T-cell (primary cell): ENCODE results near the gene ITPR2. TPM values are rescaled to one million over a fixed set of nuclear protein-coding genes. Genes with fewer than 3 reads are reported as not detected.
"Not testable (repeated sequence)": the region's sequence is repeated elsewhere in the genome, so short reads cannot be mapped to it uniquely, and the experiment has no call there.

Source experiments
- ATAC-seq, 4 experiments: fragments of 200-7000 bp in 3 of 4; fragments of 150-1000 bp in 1 of 4; cut with Tn5 transposase; replicated peaks in 1 of 4; 1 replicate in 3 of 4; 2 replicates in 1 of 4; pipeline ENCODE4 v1.10.0; 2021; ENCODE audit warnings: moderate library complexity in 3 of 4, mild to moderate bottlenecking in 2 of 4, moderate number of reproducible peaks in 1 of 4
- CTCF ChIA-PET, 2 donors: fragments of 300-600 bp; sonication (Branson Sonifier 250); formaldehyde crosslinking; loops; one replicate each; lab custom pipeline; 2022; ENCODE audit warnings: antibody characterized with exemption in 2 of 2; lab: Charles Lee
- POLR2A ChIA-PET, 2 donors: fragments of 300-600 bp; sonication (Branson Sonifier 250); formaldehyde crosslinking; loops; one replicate each; lab custom pipeline; 2022; ENCODE audit warnings: antibody characterized with exemption in 2 of 2; lab: Charles Lee
- DNase-seq, 35 experiments: peaks; one replicate each; pipeline versions ENCODE4 v3.0.0 to v3.0.0-alpha.2; 2013 to 2023
- H3K27ac ChIP-seq: one replicate; pipeline ENCODE4 v1.5.1; 2013; ENCODE audit warnings: low read length
- H3K27me3 ChIP-seq, 2 experiments: replicated peaks in 1 of 2; 1 replicate in 1 of 2; 2 replicates in 1 of 2; pipeline versions ENCODE4 v1.6.1 to v1.7.0; 2013; ENCODE audit warnings: low read length in 1 of 2, mixed read lengths in 1 of 2; ENCODE audit not compliant: control insufficient read depth in 2 of 2, insufficient read depth in 2 of 2; ENCODE audit errors: extremely low read depth in 1 of 2
- H3K36me3 ChIP-seq, 2 donors: 1 replicate in 1 of 2; 2 replicates in 1 of 2; pipeline versions ENCODE4 v1.6.1 to v1.7.0; 2013; ENCODE audit warnings: low read length in 1 of 2; ENCODE audit not compliant: control insufficient read depth in 2 of 2, insufficient read depth in 1 of 2; ENCODE audit errors: extremely low read depth in 1 of 2
- H3K4me1 ChIP-seq, 2 experiments: 1 replicate in 1 of 2; 2 replicates in 1 of 2; pipeline versions ENCODE4 v1.6.1 to v1.7.0; 2013; ENCODE audit warnings: low read length in 2 of 2, mixed read lengths in 1 of 2; ENCODE audit not compliant: insufficient read depth in 2 of 2, control insufficient read depth in 1 of 2; ENCODE audit errors: extremely low read depth in 1 of 2
- H3K4me3 ChIP-seq, 2 donors: 1 replicate in 1 of 2; 2 replicates in 1 of 2; pipeline versions ENCODE4 v1.5.1 to v1.7.0; 2013; ENCODE audit warnings: mild to moderate bottlenecking in 2 of 2, low read length in 1 of 2, moderate library complexity in 1 of 2; ENCODE audit not compliant: control insufficient read depth in 1 of 2; ENCODE audit errors: extremely low read depth in 1 of 2
- H3K9me3 ChIP-seq: 2 replicates; pipeline ENCODE4 v1.7.0; 2013
- H3K27ac Mint-ChIP-seq, 2 donors: one replicate each; pipeline ENCODE4 v1.8.0; 2020 to 2021; ENCODE audit warnings: mild to moderate bottlenecking in 2 of 2, mixed read lengths in 2 of 2
- H3K27me3 Mint-ChIP-seq, 2 donors: one replicate each; pipeline ENCODE4 v1.8.0; 2021 to 2022; ENCODE audit warnings: mixed read lengths in 2 of 2
- H3K36me3 Mint-ChIP-seq: one replicate; pipeline ENCODE4 v1.8.0; 2021; ENCODE audit warnings: mixed read lengths
- H3K4me1 Mint-ChIP-seq, 3 donors: one replicate each; pipeline ENCODE4 v1.8.0; 2020 to 2022; ENCODE audit warnings: mixed read lengths in 3 of 3, mild to moderate bottlenecking in 1 of 3
- H3K4me3 Mint-ChIP-seq, 3 donors: one replicate each; pipeline ENCODE4 v1.8.0; 2020 to 2022; ENCODE audit warnings: mild to moderate bottlenecking in 3 of 3, mixed read lengths in 3 of 3, moderate library complexity in 3 of 3
- H3K9me3 Mint-ChIP-seq, 3 donors: one replicate each; pipeline ENCODE4 v1.8.0; 2020 to 2022; ENCODE audit warnings: mixed read lengths in 3 of 3
- WGBS: methylation state at CpG from one replicate; pipeline ENCODE4 v1.1.5; 2013; ENCODE audit warnings: missing lambda C conversion rate; ENCODE audit not compliant: insufficient coverage; 5-methylcytosine and 5-hydroxymethylcytosine counted together
- total RNA-seq, 35 experiments: library from RNA in 6 of 35; stranded (reverse) in 6 of 35; fragments of 120-200 nt in 1 of 35; gene quantifications; one replicate each; pipeline versions ENCODE4 v1.2.1 to v1.2.4 and lab custom pipeline; 2013 to 2026

The ITPR2 gene
- total RNA-seq, 5 donors from 2014 or later (not counting 1 experiment from before 2014, with no cell fraction given), result 38.8 to 52.5 (median 44.5) TPM

DNA sequence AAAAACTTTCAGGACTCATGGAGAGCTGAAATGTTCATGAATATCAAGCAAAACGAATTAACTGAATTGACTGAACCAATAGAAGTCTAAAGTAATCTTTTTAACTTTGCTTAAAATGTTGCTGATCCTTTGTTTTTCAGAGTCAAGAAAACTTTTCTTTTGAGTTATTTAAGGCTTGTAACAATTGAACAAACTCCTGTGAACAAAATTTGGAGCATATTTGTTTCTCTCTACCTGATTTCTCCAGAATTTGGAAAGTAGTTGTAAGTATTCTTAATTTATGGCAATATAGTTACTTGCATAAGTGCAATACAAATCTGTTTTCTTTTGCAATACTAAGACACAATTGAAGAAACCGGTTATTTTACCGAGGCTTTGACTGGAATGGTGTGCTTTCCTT lies 77.6 kb downstream of the ITPR2 start:
- H3K4me3 ChIP-seq, ATAC-seq, H3K36me3 ChIP-seq, H3K9me3 ChIP-seq, H3K27me3 ChIP-seq, H3K9me3 Mint-ChIP-seq, H3K27ac Mint-ChIP-seq, H3K4me1 ChIP-seq, H3K27ac ChIP-seq, CTCF ChIA-PET, DNase-seq, H3K4me3 Mint-ChIP-seq, H3K27me3 Mint-ChIP-seq, POLR2A ChIA-PET: not testable (repeated sequence)
- WGBS, result no CpG with 5 or more reads among the region's 3 CpGs
- peaks cover 27% of the 10 kb centered on the region for H3K36me3 Mint-ChIP-seq
- peaks cover 11 to 19% (median 14%) of the 10 kb centered on the region in 3 donors for H3K4me1 Mint-ChIP-seq

DNA sequence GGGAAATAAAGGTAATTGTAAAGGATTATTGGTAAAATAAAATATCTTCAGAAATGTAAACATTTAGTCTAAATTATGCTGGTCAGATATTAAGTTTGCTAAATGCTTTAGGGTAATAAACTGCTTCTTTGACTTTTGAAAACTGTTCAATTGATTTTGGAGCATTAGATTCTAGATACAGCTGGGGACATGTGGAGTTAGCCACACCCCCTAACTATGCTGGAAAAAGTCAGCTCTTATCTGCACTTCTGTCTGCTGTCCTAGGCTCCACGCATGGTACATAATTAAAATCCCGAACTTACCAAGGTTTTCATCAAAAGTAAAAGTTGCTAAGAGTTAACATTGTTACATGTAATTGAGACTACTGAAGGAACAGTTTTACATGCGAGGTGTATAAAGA lies 78.8 kb downstream of the ITPR2 start:
- ChIA-PET CTCF (interaction anchor here in 1 of 2 donors (0.6 kb wide), 1 partner anchor 1327 kb away, joined by 4 read pairs; no protein-coding TSS in a partner anchor), POLR2A (no interaction called here)
- Histone ChIP-seq H3K27ac (no peak overlapping the region), H3K27me3 (no peaks in the 10 kb centered on the region), H3K36me3 (no peaks in the 10 kb centered on the region), H3K9me3 (no peaks in the 10 kb centered on the region), H3K4me1 (peaks cover 0 to 3% of the 10 kb centered on the region in 2 experiments), H3K4me3 (no peak overlapping the region)
- Mint-ChIP-seq H3K4me3 (no peak overlapping the region), H3K9me3 (peaks cover 6 to 10% (median 7%) of the 10 kb centered on the region in 3 donors), H3K36me3 (peaks cover 22% of the 10 kb centered on the region), H3K27me3 (no peaks in the 10 kb centered on the region), H3K4me1 (peaks cover 20 to 32% (median 27%) of the 10 kb centered on the region in 3 donors), H3K27ac (no peak overlapping the region)
- no peak for DNase-seq
- no peak for ATAC-seq
- WGBS, result 100% methylated on average over 3 of the region's 3 CpGs

- no peak for DNase-seq
- H3K9me3 Mint-ChIP-seq, result peaks cover under 1 to 6% (median 4%) of the 10 kb centered on the region in 3 donors
- WGBS, result 94% methylated on average over 2 of the region's 4 CpGs
- ChIA-PET CTCF (no interaction called here), POLR2A (no interaction called here)
- Histone ChIP-seq H3K9me3 (no peaks in the 10 kb centered on the region), H3K4me1 (peaks cover 0 to 5% of the 10 kb centered on the region in 2 experiments), H3K4me3 (no peak overlapping the region), H3K36me3 (no peaks in the 10 kb centered on the region), H3K27me3 (no peaks in the 10 kb centered on the region), H3K27ac (no peak overlapping the region)
- no peak overlapping the region for H3K4me3 Mint-ChIP-seq
- H3K27me3 Mint-ChIP-seq, result no peaks in the 10 kb centered on the region
- peaks cover 13% of the 10 kb centered on the region for H3K36me3 Mint-ChIP-seq
- H3K4me1 Mint-ChIP-seq, result peaks cover 45 to 57% (median 51%) of the 10 kb centered on the region in 3 donors
- ATAC-seq, result no peak
- no peak overlapping the region for H3K27ac Mint-ChIP-seq
Observed at GRCh38 chr12:26751179-26751578, 81.8 kb downstream of the ITPR2 start.

DNA sequence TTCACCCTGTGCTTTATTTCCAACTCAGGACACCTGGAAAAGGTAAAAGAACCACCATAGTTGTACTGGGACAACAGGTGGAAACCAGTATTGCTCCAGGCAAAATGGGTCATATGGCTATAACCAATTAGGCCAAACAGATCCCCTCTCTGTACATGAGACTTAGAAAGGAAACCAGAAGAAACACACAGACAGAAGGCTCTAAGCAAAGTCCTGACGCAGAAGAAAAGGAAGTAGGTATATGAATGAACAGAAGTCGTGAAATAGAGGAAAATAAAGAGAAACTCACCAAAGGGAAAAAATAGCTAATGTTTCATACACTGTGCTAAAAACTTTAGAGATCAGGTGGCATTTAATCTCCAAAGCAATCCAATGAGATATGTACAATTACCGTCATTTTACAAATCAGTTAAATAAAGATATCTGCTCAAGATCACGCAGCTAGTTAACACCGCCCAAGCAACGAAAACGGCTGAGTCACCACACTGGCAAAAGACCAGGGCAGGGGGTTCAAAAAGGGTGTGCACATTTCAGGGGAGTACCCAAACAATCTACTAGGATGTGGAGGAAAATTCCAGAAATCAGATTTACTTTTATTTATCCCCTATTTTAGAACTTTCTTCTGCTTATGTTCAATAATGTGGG lies 82.3 kb downstream of the ITPR2 start:
- Mint-ChIP-seq H3K9me3 (peaks cover 0 to 6% (median 0%) of the 10 kb centered on the region in 3 donors), H3K4me1 (peaks cover 49 to 61% (median 55%) of the 10 kb centered on the region in 3 donors), H3K27ac (peak overlapping the region in 1 of 2 donors; percentile 0), H3K27me3 (no peaks in the 10 kb centered on the region), H3K36me3 (peaks cover 12% of the 10 kb centered on the region), H3K4me3 (peak overlapping the region in 1 of 3 donors; percentile 1)
- ChIA-PET POLR2A (no interaction called here), CTCF (no interaction called here)
- Histone ChIP-seq H3K36me3 (no peaks in the 10 kb centered on the region), H3K9me3 (no peaks in the 10 kb centered on the region), H3K27me3 (no peaks in the 10 kb centered on the region), H3K4me1 (peaks cover 0 to 5% of the 10 kb centered on the region in 2 experiments), H3K27ac (no peak overlapping the region), H3K4me3 (no peak overlapping the region)
- DNase-seq (no peak), ATAC-seq (no peak)
- WGBS, result no CpG with 5 or more reads among the region's 7 CpGs

DNA sequence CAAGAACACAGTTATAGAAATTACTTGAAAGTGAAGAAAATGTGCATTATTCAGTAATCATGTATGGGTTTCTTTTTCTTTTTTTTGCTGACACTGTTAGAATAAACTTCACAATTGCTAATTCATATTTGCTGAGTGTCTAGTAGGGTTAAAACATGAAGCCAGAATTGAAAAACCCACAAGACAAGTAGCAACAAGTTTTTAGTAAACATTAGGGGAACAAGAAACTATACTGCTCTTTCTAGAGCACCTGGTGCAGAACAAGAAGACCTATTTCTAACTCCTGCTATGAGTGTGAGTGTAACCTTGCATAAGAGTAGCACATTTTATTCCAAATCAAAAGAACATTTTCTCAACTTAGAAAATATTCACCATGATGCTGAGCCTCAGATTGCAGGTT lies 83.2 kb downstream of the ITPR2 start:
- peaks cover 49 to 63% (median 59%) of the 10 kb centered on the region in 3 donors for H3K4me1 Mint-ChIP-seq
- ATAC-seq, result no peak
- H3K4me1 ChIP-seq, result peaks cover 0 to 5% of the 10 kb centered on the region in 2 experiments
- H3K4me3 ChIP-seq, result no peak overlapping the region
- peaks cover 12% of the 10 kb centered on the region for H3K36me3 Mint-ChIP-seq
- H3K9me3 Mint-ChIP-seq, result peaks cover 0 to 6% (median 0%) of the 10 kb centered on the region in 3 donors
- no peak for DNase-seq
- H3K4me3 Mint-ChIP-seq, result no peak overlapping the region
- H3K36me3 ChIP-seq, result no peaks in the 10 kb centered on the region
- no peak overlapping the region for H3K27ac ChIP-seq
- ChIA-PET POLR2A (no interaction called here), CTCF (no interaction called here)
- H3K27me3 ChIP-seq, result no peaks in the 10 kb centered on the region
- H3K9me3 ChIP-seq, result no peaks in the 10 kb centered on the region
- no peak overlapping the region for H3K27ac Mint-ChIP-seq
- H3K27me3 Mint-ChIP-seq, result no peaks in the 10 kb centered on the region

- Mint-ChIP-seq H3K27me3 (no peaks in the 10 kb centered on the region), H3K9me3 (peaks cover 0 to 6% (median 0%) of the 10 kb centered on the region in 3 donors), H3K36me3 (peaks cover 14% of the 10 kb centered on the region), H3K4me1 (peaks cover 56 to 69% (median 65%) of the 10 kb centered on the region in 3 donors), H3K4me3 (peak overlapping the region in 1 of 3 donors; percentile 21), H3K27ac (peak overlapping the region; percentile 53 to 67)
- H3K27me3 ChIP-seq, result no peaks in the 10 kb centered on the region
- DNase-seq (no peak), ATAC-seq (no peak)
- peaks cover 0 to 5% of the 10 kb centered on the region in 2 experiments for H3K4me1 ChIP-seq
- no peak overlapping the region for H3K27ac ChIP-seq
- H3K36me3 ChIP-seq, result no peaks in the 10 kb centered on the region
- no peaks in the 10 kb centered on the region for H3K9me3 ChIP-seq
- H3K4me3 ChIP-seq, result no peak overlapping the region
- ChIA-PET CTCF (no interaction called here), POLR2A (no interaction called here)
- WGBS, result no CpG with 5 or more reads among the region's 4 CpGs
Observed at GRCh38 chr12:26748741-26749431, 84.1 kb downstream of the ITPR2 start.
